Measurements from ENCODE around the gene CFAP54.

DNA sequence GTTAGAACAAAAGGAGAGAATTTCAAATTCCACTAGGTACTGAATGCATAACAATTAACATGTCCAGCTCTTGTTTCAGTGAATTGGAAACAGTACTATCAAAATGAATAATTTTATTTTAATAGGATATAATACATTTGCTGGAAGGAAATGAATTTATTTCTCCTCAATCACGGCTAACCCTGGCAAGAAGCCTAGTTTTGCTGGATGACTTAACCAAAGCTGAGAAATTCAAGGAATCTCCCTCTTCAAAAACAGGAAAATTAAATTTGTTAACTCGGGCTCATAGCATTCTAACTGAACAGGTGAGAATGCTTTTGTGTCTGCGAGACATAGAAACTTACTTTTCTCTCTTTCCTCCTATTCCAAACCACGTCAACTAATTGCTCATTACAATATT is 254.2 kb downstream of the CFAP54 start:
- TF ChIP-seq, protein P1, sequence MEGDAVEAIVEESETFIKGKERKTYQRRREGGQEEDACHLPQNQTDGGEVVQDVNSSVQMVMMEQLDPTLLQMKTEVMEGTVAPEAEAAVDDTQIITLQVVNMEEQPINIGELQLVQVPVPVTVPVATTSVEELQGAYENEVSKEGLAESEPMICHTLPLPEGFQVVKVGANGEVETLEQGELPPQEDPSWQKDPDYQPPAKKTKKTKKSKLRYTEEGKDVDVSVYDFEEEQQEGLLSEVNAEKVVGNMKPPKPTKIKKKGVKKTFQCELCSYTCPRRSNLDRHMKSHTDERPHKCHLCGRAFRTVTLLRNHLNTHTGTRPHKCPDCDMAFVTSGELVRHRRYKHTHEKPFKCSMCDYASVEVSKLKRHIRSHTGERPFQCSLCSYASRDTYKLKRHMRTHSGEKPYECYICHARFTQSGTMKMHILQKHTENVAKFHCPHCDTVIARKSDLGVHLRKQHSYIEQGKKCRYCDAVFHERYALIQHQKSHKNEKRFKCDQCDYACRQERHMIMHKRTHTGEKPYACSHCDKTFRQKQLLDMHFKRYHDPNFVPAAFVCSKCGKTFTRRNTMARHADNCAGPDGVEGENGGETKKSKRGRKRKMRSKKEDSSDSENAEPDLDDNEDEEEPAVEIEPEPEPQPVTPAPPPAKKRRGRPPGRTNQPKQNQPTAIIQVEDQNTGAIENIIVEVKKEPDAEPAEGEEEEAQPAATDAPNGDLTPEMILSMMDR (IDR thresholded peaks at IDR 0.05; ENCODE audit: low read depth, low read length, poor library complexity, severe bottlenecking) = no peak
- TF ChIP-seq EZH2phosphoT487 (IDR thresholded peaks at IDR 0.05; ENCODE audit: borderline replicate concordance, low read length) = no peak
